ENCODE results near the gene IRF6. TPM values are rescaled to one million over a fixed set of nuclear protein-coding genes. Genes with fewer than 3 reads are reported as not detected.

Gene IRF6
- total RNA-seq, 6 experiments from 2014 or later = 24.9 to 33.9 (median 28.9) TPM

DNA sequence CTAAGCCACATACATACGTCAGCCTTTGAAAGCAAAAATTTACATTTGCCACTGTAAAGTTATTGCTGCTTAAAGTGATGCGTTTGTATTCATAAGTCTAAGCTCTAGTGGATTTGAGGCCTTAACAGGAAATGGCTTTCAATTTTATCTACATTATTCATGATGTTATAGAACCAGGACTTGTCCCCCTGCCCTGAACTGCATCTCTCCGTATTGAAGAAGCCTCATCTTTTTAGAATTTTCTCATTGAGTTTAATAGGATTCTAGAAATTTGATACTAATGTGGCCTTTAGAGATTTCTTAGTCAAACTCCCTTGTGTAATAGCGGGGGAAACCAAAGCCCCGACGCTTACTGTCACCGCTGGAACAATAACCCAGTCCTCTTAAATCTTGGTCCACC, 31.7 kb upstream of the IRF6 start:
- Histone ChIP-seq H3K36me3 (peaks cover 0 to 71% (median 22%) of the 10 kb centered on the region in 4 donors), H3K4me3 (no peak overlapping the region), H3K27me3 (no peaks in the 10 kb centered on the region), H3K27ac (peak overlapping the region in 2 of 3 donors; percentile 35 to 64), H3K4me1 (peaks cover 0 to 17% (median 7%) of the 10 kb centered on the region in 4 donors), H3K9me3 (no peaks in the 10 kb centered on the region)
- ATAC-seq (no peak), DNase-seq (no peak)
- intact Hi-C loops (cut with DNase I) = no loop called here
- TF ChIP-seq POLR2A (IDR thresholded peaks at IDR 0.05) = no peak
- TF ChIP-seq, protein P1, sequence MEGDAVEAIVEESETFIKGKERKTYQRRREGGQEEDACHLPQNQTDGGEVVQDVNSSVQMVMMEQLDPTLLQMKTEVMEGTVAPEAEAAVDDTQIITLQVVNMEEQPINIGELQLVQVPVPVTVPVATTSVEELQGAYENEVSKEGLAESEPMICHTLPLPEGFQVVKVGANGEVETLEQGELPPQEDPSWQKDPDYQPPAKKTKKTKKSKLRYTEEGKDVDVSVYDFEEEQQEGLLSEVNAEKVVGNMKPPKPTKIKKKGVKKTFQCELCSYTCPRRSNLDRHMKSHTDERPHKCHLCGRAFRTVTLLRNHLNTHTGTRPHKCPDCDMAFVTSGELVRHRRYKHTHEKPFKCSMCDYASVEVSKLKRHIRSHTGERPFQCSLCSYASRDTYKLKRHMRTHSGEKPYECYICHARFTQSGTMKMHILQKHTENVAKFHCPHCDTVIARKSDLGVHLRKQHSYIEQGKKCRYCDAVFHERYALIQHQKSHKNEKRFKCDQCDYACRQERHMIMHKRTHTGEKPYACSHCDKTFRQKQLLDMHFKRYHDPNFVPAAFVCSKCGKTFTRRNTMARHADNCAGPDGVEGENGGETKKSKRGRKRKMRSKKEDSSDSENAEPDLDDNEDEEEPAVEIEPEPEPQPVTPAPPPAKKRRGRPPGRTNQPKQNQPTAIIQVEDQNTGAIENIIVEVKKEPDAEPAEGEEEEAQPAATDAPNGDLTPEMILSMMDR (IDR thresholded peaks at IDR 0.05) = no peak
- WGBS (ENCODE audit: insufficient coverage, low coverage, low lambda C conversion rate, missing lambda C conversion rate) = 79% methylated on average over 6 of the region's 7 CpGs

GRCh38 chr1:209835782-209836298, 29.9 kb upstream of the IRF6 start:
- H3K27me3 ChIP-seq = no peaks in the 10 kb centered on the region
- peaks cover 0 to 17% (median 7%) of the 10 kb centered on the region in 4 donors for H3K4me1 ChIP-seq
- DNase-seq (no peak), ATAC-seq (no peak)
- H3K9me3 ChIP-seq = no peaks in the 10 kb centered on the region
- no peak overlapping the region for H3K4me3 ChIP-seq
- intact Hi-C loops (cut with DNase I) = no loop called here
- TF ChIP-seq, protein P1 (IDR thresholded peaks at IDR 0.05) = no peak
- TF ChIP-seq POLR2A (IDR thresholded peaks at IDR 0.05) = no peak
- H3K27ac ChIP-seq = no peak overlapping the region
- peaks cover 0 to 68% (median 24%) of the 10 kb centered on the region in 4 donors for H3K36me3 ChIP-seq

- ATAC-seq = no peak
- no peak for DNase-seq
- 93% methylated on average over 1 of the region's 1 CpG for WGBS (ENCODE audit: insufficient coverage, low coverage, low lambda C conversion rate, missing lambda C conversion rate)
- no peak overlapping the region for H3K27ac ChIP-seq
- peaks cover 0 to 8% (median 0%) of the 10 kb centered on the region in 4 donors for H3K4me1 ChIP-seq
- no peak overlapping the region for H3K4me3 ChIP-seq
- intact Hi-C loops (cut with DNase I) = no loop called here
- peaks cover 0 to 51% (median 21%) of the 10 kb centered on the region in 4 donors for H3K36me3 ChIP-seq
- TF ChIP-seq, protein P1 (IDR thresholded peaks at IDR 0.05) = no peak
- TF ChIP-seq POLR2A (IDR thresholded peaks at IDR 0.05) = no peak
- no peaks in the 10 kb centered on the region for H3K9me3 ChIP-seq
- no peaks in the 10 kb centered on the region for H3K27me3 ChIP-seq
Observed at GRCh38 chr1:209831615-209832014, 25.7 kb upstream of the IRF6 start.

DNA sequence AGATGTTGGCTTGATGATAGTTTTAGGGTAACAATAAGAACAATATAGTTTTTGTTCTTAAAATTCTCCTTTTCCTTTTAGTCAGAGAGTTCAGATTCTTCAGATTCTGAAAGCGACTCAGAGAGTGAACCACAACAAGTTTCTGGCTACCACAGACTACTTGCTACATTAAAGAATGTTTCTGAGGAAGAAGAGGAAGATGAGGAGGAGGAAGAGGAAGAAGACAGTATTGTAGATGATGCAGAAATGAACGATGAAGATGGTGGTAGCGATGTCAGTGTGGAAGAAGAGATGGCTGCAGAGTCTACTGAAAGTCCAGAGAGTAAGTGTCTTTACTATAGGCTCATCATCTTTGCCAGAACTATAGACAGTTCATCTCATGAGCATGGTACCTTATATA, 24.8 kb upstream of the IRF6 start:
- ATAC-seq = no peak
- no peak overlapping the region for H3K4me3 ChIP-seq
- TF ChIP-seq, protein P1 (IDR thresholded peaks at IDR 0.05) = no peak
- 71% methylated on average over 3 of the region's 3 CpGs for WGBS (ENCODE audit: insufficient coverage, low coverage, low lambda C conversion rate, missing lambda C conversion rate)
- peaks cover 0 to 50% (median 19%) of the 10 kb centered on the region in 4 donors for H3K36me3 ChIP-seq
- intact Hi-C loops (cut with DNase I) = no loop called here
- DNase-seq = no peak
- H3K27me3 ChIP-seq = no peaks in the 10 kb centered on the region
- H3K27ac ChIP-seq = no peak overlapping the region
- no peaks in the 10 kb centered on the region for H3K9me3 ChIP-seq
- H3K4me1 ChIP-seq = peaks cover 0 to 8% (median 0%) of the 10 kb centered on the region in 4 donors

- intact Hi-C loops (cut with DNase I) = no loop called here
Observed at GRCh38 chr1:209829716-209830115, 23.8 kb upstream of the IRF6 start.

More at GRCh38 chr1:209829716-209830115, 23.8 kb upstream of the IRF6 start:
- TF ChIP-seq, protein P1 (IDR thresholded peaks at IDR 0.05) = no peak
- TF ChIP-seq POLR2A (IDR thresholded peaks at IDR 0.05) = no peak
- peaks cover 0 to 8% (median 0%) of the 10 kb centered on the region in 4 donors for H3K4me1 ChIP-seq
- H3K9me3 ChIP-seq = no peaks in the 10 kb centered on the region
- peaks cover 0 to 40% (median 19%) of the 10 kb centered on the region in 4 donors for H3K36me3 ChIP-seq
- no peak for DNase-seq
- no peak for ATAC-seq
- H3K27me3 ChIP-seq = no peaks in the 10 kb centered on the region
- 92% methylated on average over 2 of the region's 2 CpGs for WGBS (ENCODE audit: insufficient coverage, low coverage, low lambda C conversion rate, missing lambda C conversion rate)
- H3K4me3 ChIP-seq = no peak overlapping the region
- H3K27ac ChIP-seq = no peak overlapping the region

Measured in right lobe of liver (tissue), 6 donors.